IPS DF 6.9 (cell line): ENCODE results near the gene HRCT1.
"Not testable (repeated sequence)": the region's sequence is repeated elsewhere in the genome, so short reads cannot be mapped to it uniquely, and the experiment has no call there.

Experiments
- DNase-seq: peaks from one replicate; pipeline ENCODE4 v3.0.0-alpha.2; 2013; ENCODE audit warnings: low read depth, low spot score
- H3K27ac ChIP-seq: one replicate; pipeline ENCODE4 v1.5.1; 2013; ENCODE audit warnings: low read length, control low read depth
- H3K27me3 ChIP-seq: 2 replicates; pipeline ENCODE4 v1.6.1; 2013; ENCODE audit warnings: mild to moderate bottlenecking, low read length; ENCODE audit not compliant: control insufficient read depth, insufficient read depth
- H3K36me3 ChIP-seq: 2 replicates; pipeline ENCODE4 v1.6.1; 2013; ENCODE audit warnings: low read length; ENCODE audit not compliant: control insufficient read depth, insufficient read depth
- H3K4me1 ChIP-seq: 2 replicates; pipeline ENCODE4 v1.6.1; 2013; ENCODE audit warnings: low read length; ENCODE audit not compliant: control insufficient read depth, insufficient read depth
- H3K4me3 ChIP-seq: 2 replicates; pipeline ENCODE4 v1.5.1; 2013; ENCODE audit warnings: mild to moderate bottlenecking, low read length
- H3K9me3 ChIP-seq: 2 replicates; pipeline ENCODE4 v1.6.1; 2013; ENCODE audit warnings: low read length, inconsistent platforms; ENCODE audit not compliant: control insufficient read depth, insufficient read depth
- WGBS: extraction: QIAGEN DNeasy Blood & Tissue Kit; methylation state at CpG from one replicate; pipeline ENCODE4 v1.1.7; 2013; ENCODE audit warnings: mixed read lengths, missing lambda C conversion rate; ENCODE audit not compliant: insufficient read length, insufficient coverage; 5-methylcytosine and 5-hydroxymethylcytosine counted together

The HRCT1 gene

GRCh38 chr9:35867538-35867937 is 38.5 kb upstream of the HRCT1 start:
- WGBS, result no CpG with 5 or more reads among the region's 4 CpGs
- no peaks in the 10 kb centered on the region for H3K9me3 ChIP-seq
- H3K36me3 ChIP-seq, result no peaks in the 10 kb centered on the region
- peaks cover 3% of the 10 kb centered on the region; the same call in 1 of the 2 replicates for H3K4me1 ChIP-seq
- no peaks in the 10 kb centered on the region for H3K27me3 ChIP-seq
- no peak for DNase-seq
- H3K27ac ChIP-seq, result no peak overlapping the region
- H3K4me3 ChIP-seq, result no peak overlapping the region; the same call in 1 of the 2 replicates

- Histone ChIP-seq H3K27ac (no peak overlapping the region), H3K36me3 (no peaks in the 10 kb centered on the region), H3K4me3 (no peak overlapping the region), H3K4me1 (peaks cover 3% of the 10 kb centered on the region; the same call in 1 of the 2 replicates), H3K9me3 (no peaks in the 10 kb centered on the region), H3K27me3 (no peaks in the 10 kb centered on the region)
- WGBS, result no CpG with 5 or more reads among the region's 2 CpGs
- no peak for DNase-seq
These were observed 37.1 kb upstream of the HRCT1 start for GRCh38 chr9:35868933-35869332.

DNA sequence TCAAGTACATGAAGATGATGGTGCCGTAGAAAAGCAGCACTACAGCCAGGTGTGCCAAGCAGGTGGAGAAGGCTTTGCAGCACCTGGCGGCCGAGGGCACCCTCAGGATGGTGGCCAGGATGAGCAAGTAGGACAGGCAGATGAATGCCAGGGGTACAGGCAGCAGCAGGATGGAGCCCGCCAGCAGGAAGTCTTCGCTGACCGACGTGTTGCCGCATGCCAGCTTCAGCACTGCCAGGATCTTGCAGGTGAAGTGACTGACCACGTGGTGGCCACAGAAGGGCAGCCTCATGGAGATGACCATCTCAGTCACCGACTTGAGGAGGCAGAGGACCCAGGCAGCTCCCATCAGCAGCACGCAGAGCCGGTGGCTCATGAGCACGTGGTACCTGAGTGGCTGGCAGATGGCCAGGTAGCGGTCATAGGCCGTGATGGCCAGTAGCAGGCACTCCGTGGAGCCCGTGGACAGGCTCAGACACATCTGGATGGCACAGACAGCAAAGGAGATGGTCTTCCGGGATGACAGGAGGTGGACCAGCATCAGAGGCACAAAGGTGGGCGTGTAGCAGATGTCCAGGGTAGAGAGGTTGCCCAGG is 36.3 kb upstream of the HRCT1 start:
- Histone ChIP-seq H3K9me3 (no peaks in the 10 kb centered on the region), H3K4me3 (no peak overlapping the region), H3K27me3 (no peaks in the 10 kb centered on the region), H3K36me3 (no peaks in the 10 kb centered on the region), H3K4me1 (peaks cover 3% of the 10 kb centered on the region; the same call in 1 of the 2 replicates), H3K27ac (no peak overlapping the region)
- WGBS, result no CpG with 5 or more reads among the region's 19 CpGs
- DNase-seq, result no peak

GRCh38 chr9:35870351-35870923 is 35.6 kb upstream of the HRCT1 start, which contains the start of gene OR13J1:
OR13J1 (minus strand) TSS chr9:35870401; CDS start chr9:35870401, 0 bp downstream.
- no peak for DNase-seq
- H3K4me1 ChIP-seq, result peaks cover 3% of the 10 kb centered on the region; the same call in 1 of the 2 replicates
- no peaks in the 10 kb centered on the region for H3K36me3 ChIP-seq
- H3K27me3 ChIP-seq, result no peaks in the 10 kb centered on the region
- no peak within 1 kb of the TSS for H3K4me3 ChIP-seq
- no peaks in the 10 kb centered on the region for H3K9me3 ChIP-seq
- no CpG with 5 or more reads among the region's 8 CpGs for WGBS
- no peak within 1 kb of the TSS for H3K27ac ChIP-seq

- H3K4me3 ChIP-seq, result no peak overlapping the region
- H3K27me3 ChIP-seq, result no peaks in the 10 kb centered on the region
- peaks cover 3% of the 10 kb centered on the region; the same call in 1 of the 2 replicates for H3K4me1 ChIP-seq
- no peak overlapping the region for H3K27ac ChIP-seq
- no peak for DNase-seq
- WGBS, result no CpG with 5 or more reads among the region's 3 CpGs
- no peaks in the 10 kb centered on the region for H3K36me3 ChIP-seq
- H3K9me3 ChIP-seq, result no peaks in the 10 kb centered on the region
These were observed 34.5 kb upstream of the HRCT1 start for GRCh38 chr9:35871545-35871944.

DNA sequence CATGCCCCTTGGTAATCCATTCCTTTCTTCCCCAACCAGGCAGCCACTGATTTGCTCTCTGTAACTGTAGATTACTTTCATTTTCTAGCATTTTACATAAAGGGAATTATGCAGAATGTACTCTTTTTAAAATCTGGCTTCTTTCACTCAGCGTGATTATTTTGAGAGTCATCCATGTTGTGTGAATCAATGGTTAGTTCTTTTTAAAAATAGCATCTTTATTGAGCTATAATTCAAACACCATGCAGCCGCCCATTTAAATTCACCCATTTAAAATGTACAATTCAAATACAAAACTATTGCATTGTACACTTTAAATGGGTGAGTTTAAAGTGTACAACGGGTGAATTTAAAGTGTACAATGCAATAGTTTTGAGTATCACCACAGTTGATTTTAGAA is 33.5 kb upstream of the HRCT1 start:
- Histone ChIP-seq H3K36me3 (no peaks in the 10 kb centered on the region), H3K4me1 (peaks cover 3% of the 10 kb centered on the region; the same call in 1 of the 2 replicates)
- no CpG with 5 or more reads among the region's 3 CpGs for WGBS

DNA sequence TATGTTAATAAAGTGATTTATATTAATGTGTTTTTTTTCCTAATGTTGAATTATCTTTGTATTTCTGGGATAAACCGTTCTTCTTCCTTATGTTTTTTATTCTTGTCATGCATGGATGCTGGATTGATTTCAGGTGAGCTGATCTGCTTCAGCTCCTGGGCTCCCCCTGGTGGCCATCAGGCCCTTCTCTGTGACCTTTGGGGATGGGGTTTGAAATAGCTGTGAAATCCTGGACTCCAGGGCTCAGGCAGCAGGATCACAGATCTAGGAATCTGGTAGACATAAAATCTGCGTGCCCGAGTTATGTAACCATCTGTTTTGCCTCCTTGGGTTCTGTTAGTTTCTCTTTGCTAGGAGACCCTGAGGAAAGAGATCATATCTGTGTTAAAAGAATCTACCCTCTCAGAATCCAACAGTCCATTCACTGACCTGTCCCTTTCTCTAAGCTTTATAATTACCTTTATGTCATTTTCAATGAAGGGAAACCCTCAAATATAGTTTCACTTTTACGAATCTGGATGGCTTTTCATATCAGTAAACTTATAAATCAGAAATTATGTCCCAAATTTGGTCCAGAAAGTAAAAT is 23.6 kb upstream of the HRCT1 start:
- Histone ChIP-seq H3K4me3 (no peak overlapping the region), H3K4me1 (no peaks in the 10 kb centered on the region), H3K36me3 (no peaks in the 10 kb centered on the region), H3K27ac (no peak overlapping the region), H3K9me3 (no peaks in the 10 kb centered on the region), H3K27me3 (no peaks in the 10 kb centered on the region)
- no CpG with 5 or more reads among the region's 4 CpGs for WGBS
- peak; percentile 58 for DNase-seq

More for the DNA sequence above, 33.5 kb upstream of the HRCT1 start:
- Histone ChIP-seq H3K27ac (no peak overlapping the region), H3K9me3 (no peaks in the 10 kb centered on the region), H3K4me3 (no peak overlapping the region), H3K27me3 (no peaks in the 10 kb centered on the region)
- DNase-seq, result no peak

DNA sequence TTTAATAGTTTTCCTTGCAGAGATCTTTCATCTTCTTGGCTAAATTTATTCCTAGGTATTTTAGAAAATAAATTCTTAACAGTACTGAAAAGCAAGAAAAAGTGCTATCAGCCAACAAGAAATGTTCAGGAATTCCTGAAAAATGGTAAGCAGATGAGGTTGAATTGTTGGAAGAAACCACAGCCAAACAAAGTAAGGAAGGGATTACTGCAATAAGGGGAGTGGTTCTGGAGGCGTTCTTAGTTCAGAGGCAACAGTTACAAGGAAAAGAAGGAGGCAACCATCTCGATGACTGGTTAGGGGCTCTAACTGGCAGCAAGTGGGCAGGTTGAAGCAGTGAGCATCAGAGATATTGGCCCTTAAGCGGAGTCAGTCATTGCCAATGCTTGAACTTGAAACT is 23.0 kb upstream of the HRCT1 start:
- Histone ChIP-seq H3K4me3 (no peak overlapping the region), H3K9me3 (no peaks in the 10 kb centered on the region), H3K27me3 (no peaks in the 10 kb centered on the region), H3K4me1 (no peaks in the 10 kb centered on the region), H3K27ac (no peak overlapping the region), H3K36me3 (no peaks in the 10 kb centered on the region)
- no CpG with 5 or more reads among the region's 3 CpGs for WGBS
- no peak for DNase-seq

GRCh38 chr9:35884908-35885307 is 21.1 kb upstream of the HRCT1 start:
- not testable (repeated sequence) for H3K9me3 ChIP-seq, H3K4me3 ChIP-seq, DNase-seq, H3K4me1 ChIP-seq, H3K27ac ChIP-seq, H3K36me3 ChIP-seq, H3K27me3 ChIP-seq
- no CpG with 5 or more reads among the region's 3 CpGs for WGBS

- no CpG with 5 or more reads among the region's 3 CpGs for WGBS
- no peaks in the 10 kb centered on the region for H3K36me3 ChIP-seq
- no peaks in the 10 kb centered on the region for H3K27me3 ChIP-seq
- no peak for DNase-seq
- H3K9me3 ChIP-seq, result no peaks in the 10 kb centered on the region
- no peak overlapping the region for H3K4me3 ChIP-seq
- H3K4me1 ChIP-seq, result no peaks in the 10 kb centered on the region
- no peak overlapping the region for H3K27ac ChIP-seq
These were observed 14.4 kb upstream of the HRCT1 start for GRCh38 chr9:35891646-35892045.
